Loucy (cell line): ENCODE results near the gene CTSW.

Source experiments
- EZH2phosphoT487 ChIP-seq: fragments of 200-600 bp; IDR thresholded peaks from 2 replicates; pipeline ENCODE4 v1.6.1; 2018; ENCODE audit warnings: antibody characterized with exemption, mild to moderate bottlenecking, moderate library complexity, borderline replicate concordance
- TF ChIP-seq, protein P1 (sequence below): fragments of 200-600 bp; sonication (generic); conservative IDR thresholded peaks from 2 replicates; pipeline ENCODE4 v1.5.1; 2014; ENCODE audit warnings: mild to moderate bottlenecking, antibody characterized with exemption, low read length

DNA sequence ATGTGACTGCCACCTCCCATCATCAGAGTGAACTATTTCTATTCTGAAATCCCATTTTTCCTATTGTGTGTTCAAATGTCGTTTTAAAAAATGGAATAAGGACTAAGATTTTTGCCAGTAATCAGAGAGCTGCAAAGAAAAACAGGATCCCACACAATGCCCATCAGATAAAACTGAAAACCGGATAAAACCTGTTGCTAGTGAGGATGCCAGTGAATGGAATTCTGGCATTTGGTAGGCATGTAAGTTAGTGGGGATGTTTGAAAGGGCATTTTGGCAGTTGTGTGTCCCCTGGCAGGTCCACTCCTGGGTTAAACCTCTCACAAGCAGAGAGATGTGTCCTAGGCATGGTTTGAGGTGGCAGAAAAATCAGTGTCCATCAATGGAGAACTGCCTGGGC lies 45.8 kb downstream of the CTSW start:
- TF ChIP-seq, protein P1, sequence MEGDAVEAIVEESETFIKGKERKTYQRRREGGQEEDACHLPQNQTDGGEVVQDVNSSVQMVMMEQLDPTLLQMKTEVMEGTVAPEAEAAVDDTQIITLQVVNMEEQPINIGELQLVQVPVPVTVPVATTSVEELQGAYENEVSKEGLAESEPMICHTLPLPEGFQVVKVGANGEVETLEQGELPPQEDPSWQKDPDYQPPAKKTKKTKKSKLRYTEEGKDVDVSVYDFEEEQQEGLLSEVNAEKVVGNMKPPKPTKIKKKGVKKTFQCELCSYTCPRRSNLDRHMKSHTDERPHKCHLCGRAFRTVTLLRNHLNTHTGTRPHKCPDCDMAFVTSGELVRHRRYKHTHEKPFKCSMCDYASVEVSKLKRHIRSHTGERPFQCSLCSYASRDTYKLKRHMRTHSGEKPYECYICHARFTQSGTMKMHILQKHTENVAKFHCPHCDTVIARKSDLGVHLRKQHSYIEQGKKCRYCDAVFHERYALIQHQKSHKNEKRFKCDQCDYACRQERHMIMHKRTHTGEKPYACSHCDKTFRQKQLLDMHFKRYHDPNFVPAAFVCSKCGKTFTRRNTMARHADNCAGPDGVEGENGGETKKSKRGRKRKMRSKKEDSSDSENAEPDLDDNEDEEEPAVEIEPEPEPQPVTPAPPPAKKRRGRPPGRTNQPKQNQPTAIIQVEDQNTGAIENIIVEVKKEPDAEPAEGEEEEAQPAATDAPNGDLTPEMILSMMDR: no peak
- no peak for TF ChIP-seq EZH2phosphoT487
